HL-60 (cell line): Measurements from ENCODE around the gene SLC6A20.

Experiments
- DNase-seq, 2 experiments: peaks; one replicate each; pipeline ENCODE4 v3.0.0-alpha.2; 2010 to 2020; ENCODE audit warnings: low read depth in 1 of 2, low spot score in 1 of 2
- H3K27ac ChIP-seq: fragments of 250-450 bp; sonication (Bioruptor Pico); replicated peaks from 2 replicates; pipeline ENCODE4 v1.5.1; 2020; ENCODE audit warnings: mild to moderate bottlenecking, moderate library complexity
- H3K27me3 ChIP-seq: fragments of 250-450 bp; sonication (Bioruptor Pico); 2 replicates; pipeline ENCODE4 v1.5.1; 2021; ENCODE audit warnings: mild to moderate bottlenecking, moderate library complexity; ENCODE audit not compliant: insufficient read depth, poor library complexity, severe bottlenecking
- H3K4me3 ChIP-seq: replicated peaks from 2 replicates; pipeline ENCODE4 v1.5.1; 2011; ENCODE audit warnings: mild to moderate bottlenecking, control low read depth, low read length; ENCODE audit not compliant: insufficient read depth
- GABPA ChIP-seq: IDR thresholded peaks from 2 replicates; pipeline ENCODE4 v1.6.1; 2012; ENCODE audit warnings: low read depth
- POLR2AphosphoS5 ChIP-seq: IDR thresholded peaks from 2 replicates; pipeline ENCODE4 v1.6.1; 2012; ENCODE audit warnings: low read depth
- SPI1 ChIP-seq: IDR thresholded peaks from 2 replicates; pipeline ENCODE4 v1.6.1; 2012; ENCODE audit warnings: low read depth, mild to moderate bottlenecking, borderline replicate concordance
- TF ChIP-seq, protein P1 (sequence below): IDR thresholded peaks from 2 replicates; pipeline ENCODE4 v1.6.1; 2012; ENCODE audit warnings: low read depth; ENCODE audit not compliant: insufficient replicate concordance
- TF ChIP-seq, protein P2 (sequence below): IDR thresholded peaks from one replicate; pipeline ENCODE4 v1.5.1; 2011; ENCODE audit warnings: low read length, control low read depth, inconsistent platforms; ENCODE audit not compliant: insufficient read depth

SLC6A20 gene

DNA sequence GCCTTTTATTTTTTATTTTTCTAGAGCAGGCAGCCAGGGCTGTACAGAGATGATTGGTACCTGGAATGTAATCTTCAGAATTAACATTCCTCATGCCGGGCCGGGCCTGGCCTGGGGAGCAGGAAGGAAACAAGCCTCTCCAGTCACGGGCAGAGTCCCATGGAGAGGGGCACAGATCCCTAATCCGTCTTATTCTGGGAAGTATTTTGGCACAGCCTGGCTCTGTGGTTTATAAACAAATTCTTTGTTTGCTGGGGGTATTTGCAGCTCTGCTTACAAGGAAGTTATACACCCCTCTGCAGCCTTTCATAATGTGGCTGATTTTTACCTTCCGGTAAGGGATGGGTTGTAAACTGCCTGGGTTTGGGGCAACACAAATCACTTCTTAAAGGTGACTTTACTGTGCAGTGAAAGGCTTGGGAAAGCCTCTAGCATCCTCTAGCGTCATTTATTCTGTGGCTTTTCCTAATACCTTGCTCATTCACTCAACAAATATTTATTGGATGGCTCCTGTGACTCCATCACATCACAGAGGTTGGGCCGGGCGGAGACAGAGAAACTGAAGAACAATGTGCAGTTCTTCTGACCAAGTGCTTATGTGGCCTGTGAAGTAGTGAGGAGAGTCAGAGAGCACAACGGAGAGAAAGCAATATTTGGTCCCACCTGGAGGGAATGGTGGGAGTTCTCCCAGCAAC is 2.7 kb downstream of the SLC6A20 start:
- Histone ChIP-seq H3K27me3 (peaks cover 32% of the 10 kb centered on the region), H3K27ac (no peak overlapping the region), H3K4me3 (no peak overlapping the region)
- TF ChIP-seq POLR2AphosphoS5 (no peak), GABPA (no peak), SPI1 (no peak)
- TF ChIP-seq, protein P1, sequence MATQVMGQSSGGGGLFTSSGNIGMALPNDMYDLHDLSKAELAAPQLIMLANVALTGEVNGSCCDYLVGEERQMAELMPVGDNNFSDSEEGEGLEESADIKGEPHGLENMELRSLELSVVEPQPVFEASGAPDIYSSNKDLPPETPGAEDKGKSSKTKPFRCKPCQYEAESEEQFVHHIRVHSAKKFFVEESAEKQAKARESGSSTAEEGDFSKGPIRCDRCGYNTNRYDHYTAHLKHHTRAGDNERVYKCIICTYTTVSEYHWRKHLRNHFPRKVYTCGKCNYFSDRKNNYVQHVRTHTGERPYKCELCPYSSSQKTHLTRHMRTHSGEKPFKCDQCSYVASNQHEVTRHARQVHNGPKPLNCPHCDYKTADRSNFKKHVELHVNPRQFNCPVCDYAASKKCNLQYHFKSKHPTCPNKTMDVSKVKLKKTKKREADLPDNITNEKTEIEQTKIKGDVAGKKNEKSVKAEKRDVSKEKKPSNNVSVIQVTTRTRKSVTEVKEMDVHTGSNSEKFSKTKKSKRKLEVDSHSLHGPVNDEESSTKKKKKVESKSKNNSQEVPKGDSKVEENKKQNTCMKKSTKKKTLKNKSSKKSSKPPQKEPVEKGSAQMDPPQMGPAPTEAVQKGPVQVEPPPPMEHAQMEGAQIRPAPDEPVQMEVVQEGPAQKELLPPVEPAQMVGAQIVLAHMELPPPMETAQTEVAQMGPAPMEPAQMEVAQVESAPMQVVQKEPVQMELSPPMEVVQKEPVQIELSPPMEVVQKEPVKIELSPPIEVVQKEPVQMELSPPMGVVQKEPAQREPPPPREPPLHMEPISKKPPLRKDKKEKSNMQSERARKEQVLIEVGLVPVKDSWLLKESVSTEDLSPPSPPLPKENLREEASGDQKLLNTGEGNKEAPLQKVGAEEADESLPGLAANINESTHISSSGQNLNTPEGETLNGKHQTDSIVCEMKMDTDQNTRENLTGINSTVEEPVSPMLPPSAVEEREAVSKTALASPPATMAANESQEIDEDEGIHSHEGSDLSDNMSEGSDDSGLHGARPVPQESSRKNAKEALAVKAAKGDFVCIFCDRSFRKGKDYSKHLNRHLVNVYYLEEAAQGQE = no peak
- TF ChIP-seq, protein P2, sequence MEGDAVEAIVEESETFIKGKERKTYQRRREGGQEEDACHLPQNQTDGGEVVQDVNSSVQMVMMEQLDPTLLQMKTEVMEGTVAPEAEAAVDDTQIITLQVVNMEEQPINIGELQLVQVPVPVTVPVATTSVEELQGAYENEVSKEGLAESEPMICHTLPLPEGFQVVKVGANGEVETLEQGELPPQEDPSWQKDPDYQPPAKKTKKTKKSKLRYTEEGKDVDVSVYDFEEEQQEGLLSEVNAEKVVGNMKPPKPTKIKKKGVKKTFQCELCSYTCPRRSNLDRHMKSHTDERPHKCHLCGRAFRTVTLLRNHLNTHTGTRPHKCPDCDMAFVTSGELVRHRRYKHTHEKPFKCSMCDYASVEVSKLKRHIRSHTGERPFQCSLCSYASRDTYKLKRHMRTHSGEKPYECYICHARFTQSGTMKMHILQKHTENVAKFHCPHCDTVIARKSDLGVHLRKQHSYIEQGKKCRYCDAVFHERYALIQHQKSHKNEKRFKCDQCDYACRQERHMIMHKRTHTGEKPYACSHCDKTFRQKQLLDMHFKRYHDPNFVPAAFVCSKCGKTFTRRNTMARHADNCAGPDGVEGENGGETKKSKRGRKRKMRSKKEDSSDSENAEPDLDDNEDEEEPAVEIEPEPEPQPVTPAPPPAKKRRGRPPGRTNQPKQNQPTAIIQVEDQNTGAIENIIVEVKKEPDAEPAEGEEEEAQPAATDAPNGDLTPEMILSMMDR = no peak
- DNase-seq = no peak

DNA sequence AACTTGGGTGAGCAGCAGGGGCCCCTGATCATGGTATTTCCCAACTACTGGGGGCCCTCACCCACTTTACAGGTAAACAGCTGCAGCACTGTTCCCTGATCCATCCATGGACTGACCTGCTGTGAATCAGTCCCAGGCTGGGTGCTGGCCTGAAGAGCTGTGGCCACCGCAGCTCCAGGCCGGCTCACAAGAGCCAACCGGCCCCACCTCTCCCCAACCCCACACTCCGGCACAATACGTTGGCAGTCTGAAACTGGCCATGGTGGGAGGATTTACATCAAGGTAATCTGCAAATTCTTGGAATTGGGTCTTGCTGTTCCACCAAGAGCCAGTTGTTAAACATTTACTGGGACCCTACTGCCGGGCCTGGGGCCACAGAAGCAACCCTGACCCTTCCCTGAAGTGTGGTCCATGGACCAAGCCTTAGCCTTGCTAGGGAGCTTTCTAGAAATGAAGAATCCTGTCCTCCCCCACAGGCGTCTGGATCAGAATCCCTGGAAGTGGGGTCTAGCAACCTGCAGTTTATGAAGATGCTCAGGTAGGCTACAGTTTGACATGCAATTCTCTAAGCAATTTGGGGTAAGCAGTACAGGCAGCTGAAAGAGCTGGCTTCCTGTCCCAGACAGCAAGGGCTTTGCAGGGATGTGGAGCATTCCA is 3.7 kb downstream of the SLC6A20 start:
- TF ChIP-seq POLR2AphosphoS5 (no peak), GABPA (no peak), SPI1 (no peak)
- TF ChIP-seq, protein P1 = no peak
- TF ChIP-seq, protein P2 = no peak
- no peak overlapping the region for H3K4me3 ChIP-seq
- no peak for DNase-seq
- no peak overlapping the region for H3K27ac ChIP-seq
- peaks cover 31% of the 10 kb centered on the region for H3K27me3 ChIP-seq

DNA sequence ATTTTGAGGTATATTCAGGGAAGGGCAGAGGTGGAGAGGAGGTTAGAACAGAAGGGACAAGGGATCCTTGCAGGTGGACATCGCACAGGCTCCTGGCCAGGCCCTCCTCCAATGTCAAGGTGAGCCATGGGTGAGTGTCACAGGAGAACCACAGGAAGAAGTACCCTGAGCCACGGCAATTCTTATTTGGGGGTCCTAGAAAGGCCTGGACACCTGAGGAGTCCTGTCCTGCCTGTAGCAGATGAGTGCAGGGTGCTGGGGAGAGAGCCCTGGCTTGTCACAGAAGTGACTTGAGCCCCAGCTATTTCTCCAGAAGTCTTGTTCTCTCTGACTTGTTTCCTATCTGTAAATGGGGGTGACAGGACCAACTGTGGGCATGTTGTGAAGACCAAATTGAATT is 4.3 kb downstream of the SLC6A20 start:
- no peak for DNase-seq
- TF ChIP-seq, protein P2 = no peak
- TF ChIP-seq GABPA = no peak
- TF ChIP-seq POLR2AphosphoS5 = no peak
- no peak for TF ChIP-seq SPI1
- TF ChIP-seq, protein P1 = no peak
- H3K27ac ChIP-seq = no peak overlapping the region
- no peak overlapping the region for H3K4me3 ChIP-seq
- H3K27me3 ChIP-seq = peaks cover 25% of the 10 kb centered on the region
